NCI-H1105 (cell line): ENCODE data around the gene CHRNB4.

Experiments
- DNase-seq: peaks from one replicate; lab custom pipeline; 2025; lab: John Stamatoyannopoulos, UW

CHRNB4 gene

GRCh38 chr15:78671626-78672211 is 30.7 kb upstream of the CHRNB4 start:
- DNase-seq = peak; percentile 53

- no peak for DNase-seq
Observed at GRCh38 chr15:78668987-78669386, 28.0 kb upstream of the CHRNB4 start.

GRCh38 chr15:78667578-78668236 is 26.7 kb upstream of the CHRNB4 start:
- DNase-seq = no peak

- no peak for DNase-seq
Observed at GRCh38 chr15:78666010-78666409, 25.0 kb upstream of the CHRNB4 start.

GRCh38 chr15:78663703-78664102 is 22.7 kb upstream of the CHRNB4 start:
- DNase-seq = no peak

- no peak for DNase-seq
Observed at GRCh38 chr15:78662028-78662427, 21.0 kb upstream of the CHRNB4 start.

- DNase-seq = no peak
Observed at GRCh38 chr15:78661001-78661400, 20.0 kb upstream of the CHRNB4 start.

GRCh38 chr15:78660584-78660983 is 19.6 kb upstream of the CHRNB4 start:
- DNase-seq = no peak

GRCh38 chr15:78658823-78659222 is 17.8 kb upstream of the CHRNB4 start:
- no peak for DNase-seq

GRCh38 chr15:78654272-78654671 is 13.3 kb upstream of the CHRNB4 start:
- no peak for DNase-seq

- DNase-seq = no peak
Observed at GRCh38 chr15:78651930-78652615, 11.1 kb upstream of the CHRNB4 start.

- no peak for DNase-seq
Observed at GRCh38 chr15:78651007-78651406, 10.0 kb upstream of the CHRNB4 start.

- no peak for DNase-seq
Observed at GRCh38 chr15:78650022-78650421, 9.0 kb upstream of the CHRNB4 start.

GRCh38 chr15:78645009-78645408 is 4.0 kb upstream of the CHRNB4 start:
- no peak for DNase-seq

GRCh38 chr15:78642331-78642730 is 1.3 kb upstream of the CHRNB4 start:
- no peak for DNase-seq

- DNase-seq = no peak
Observed at GRCh38 chr15:78641749-78642275, 802 bp upstream of the CHRNB4 start.

- DNase-seq = no peak
Observed at GRCh38 chr15:78640527-78641101, 396 bp downstream of the CHRNB4 start.

- peak; percentile 65 for DNase-seq
Observed at GRCh38 chr15:78638658-78639314, 2.2 kb downstream of the CHRNB4 start.

- DNase-seq = no peak
Observed at GRCh38 chr15:78637776-78638435, 3.1 kb downstream of the CHRNB4 start.

GRCh38 chr15:78636378-78636859 is 4.6 kb downstream of the CHRNB4 start:
- no peak for DNase-seq

- DNase-seq = no peak
Observed at GRCh38 chr15:78635346-78635745, 5.7 kb downstream of the CHRNB4 start.
